HK-2 (cell line): ENCODE results near the gene RAB11FIP3.
"Not testable (repeated sequence)": the region's sequence is repeated elsewhere in the genome, so short reads cannot be mapped to it uniquely, and the experiment has no call there.

Source experiments
- DNase-seq: peaks from one replicate; pipeline ENCODE4 v3.0.0-alpha.2; 2018; ENCODE audit not compliant: unreplicated experiment

RAB11FIP3 gene

GRCh38 chr16:494676-495075 lies 69.2 kb downstream of the RAB11FIP3 start:
- DNase-seq: not testable (repeated sequence)

GRCh38 chr16:495127-495748 lies 69.8 kb downstream of the RAB11FIP3 start:
- DNase-seq: no peak

GRCh38 chr16:496097-496886 lies 70.8 kb downstream of the RAB11FIP3 start:
- no peak for DNase-seq

GRCh38 chr16:497258-497657 lies 71.8 kb downstream of the RAB11FIP3 start:
- no peak for DNase-seq

GRCh38 chr16:499924-500323 lies 74.5 kb downstream of the RAB11FIP3 start:
- no peak for DNase-seq

- DNase-seq: no peak
Observed at GRCh38 chr16:500709-501108, 75.3 kb downstream of the RAB11FIP3 start.

- no peak for DNase-seq
Observed at GRCh38 chr16:502179-502943, 76.9 kb downstream of the RAB11FIP3 start.

GRCh38 chr16:503150-504071 lies 78.0 kb downstream of the RAB11FIP3 start:
- DNase-seq: no peak

GRCh38 chr16:505479-506245 lies 80.2 kb downstream of the RAB11FIP3 start:
- DNase-seq: no peak

- DNase-seq: no peak
Observed at GRCh38 chr16:506246-506546, 80.7 kb downstream of the RAB11FIP3 start.

GRCh38 chr16:507527-507926 lies 82.1 kb downstream of the RAB11FIP3 start:
- DNase-seq: not testable (repeated sequence)

- no peak for DNase-seq
Observed at GRCh38 chr16:507996-508395, 82.5 kb downstream of the RAB11FIP3 start.

GRCh38 chr16:508884-509736 lies 83.7 kb downstream of the RAB11FIP3 start:
- no peak for DNase-seq

GRCh38 chr16:510066-510825 lies 84.8 kb downstream of the RAB11FIP3 start:
- no peak for DNase-seq

GRCh38 chr16:512802-513201 lies 87.4 kb downstream of the RAB11FIP3 start:
- no peak for DNase-seq

- DNase-seq: no peak
Observed at GRCh38 chr16:513950-514349, 88.5 kb downstream of the RAB11FIP3 start.

- no peak for DNase-seq
Observed at GRCh38 chr16:515175-515938, 89.9 kb downstream of the RAB11FIP3 start.

GRCh38 chr16:515939-516226 lies 90.4 kb downstream of the RAB11FIP3 start:
- DNase-seq: no peak

GRCh38 chr16:516301-516700 lies 90.9 kb downstream of the RAB11FIP3 start:
- DNase-seq: no peak
